ENCODE results near the gene OR2H2.

- TF ChIP-seq CTCF (IDR thresholded peaks at IDR 0.05; ENCODE audit: insufficient read depth, low read depth, low read length) (no peak), EZH2 (IDR thresholded peaks at IDR 0.05; ENCODE audit: insufficient read depth, low read length) (no peak)
Measured at GRCh38 chr6:29564875-29565274, 20.0 kb upstream of the OR2H2 start.
